IPS DF 19.7 (cell line): ENCODE measurements around the gene NR3C2.

Experiments
- DNase-seq: peaks from one replicate; pipeline ENCODE4 v3.0.0-alpha.2; 2013; ENCODE audit warnings: low read depth, low spot score

Gene NR3C2

GRCh38 chr4:148056879-148057278 lies 385.3 kb downstream of the NR3C2 start:
- peak; percentile 38 for DNase-seq

- DNase-seq, result no peak
Measured at GRCh38 chr4:148055844-148056243, 386.4 kb downstream of the NR3C2 start.

GRCh38 chr4:148054275-148054674 lies 387.9 kb downstream of the NR3C2 start:
- no peak for DNase-seq

- DNase-seq, result no peak
Measured at GRCh38 chr4:148053298-148054003, 388.8 kb downstream of the NR3C2 start.

- DNase-seq, result no peak
Measured at GRCh38 chr4:148052448-148052847, 389.8 kb downstream of the NR3C2 start.

- DNase-seq, result no peak
Measured at GRCh38 chr4:148051403-148051802, 390.8 kb downstream of the NR3C2 start.

GRCh38 chr4:148048598-148048997 lies 393.6 kb downstream of the NR3C2 start:
- DNase-seq, result no peak

- DNase-seq, result no peak
Measured at GRCh38 chr4:148044912-148045352, 397.3 kb downstream of the NR3C2 start.

GRCh38 chr4:148044089-148044911 lies 397.9 kb downstream of the NR3C2 start:
- no peak for DNase-seq

- no peak for DNase-seq
Measured at GRCh38 chr4:148041606-148042329, 400.4 kb downstream of the NR3C2 start.

- DNase-seq, result no peak
Measured at GRCh38 chr4:148034813-148035212, 407.4 kb downstream of the NR3C2 start.

- DNase-seq, result no peak
Measured at GRCh38 chr4:148030193-148030873, 411.9 kb downstream of the NR3C2 start.

GRCh38 chr4:148029781-148030180 lies 412.4 kb downstream of the NR3C2 start:
- no peak for DNase-seq
